IPS-20b (cell line): ENCODE measurements around the gene LBR.

Source experiments
- H3K27ac ChIP-seq: one replicate; pipeline ENCODE4 v1.5.1; 2013; ENCODE audit warnings: low read length
- H3K27me3 ChIP-seq: 2 replicates; pipeline ENCODE4 v1.6.1; 2013; ENCODE audit warnings: mild to moderate bottlenecking, low read length, inconsistent platforms; ENCODE audit not compliant: insufficient read depth
- H3K36me3 ChIP-seq: 2 replicates; pipeline ENCODE4 v1.6.1; 2013; ENCODE audit warnings: low read depth, mild to moderate bottlenecking, inconsistent platforms, low read length, moderate library complexity; ENCODE audit not compliant: insufficient read depth
- H3K4me1 ChIP-seq: 2 replicates; pipeline ENCODE4 v1.6.1; 2013; ENCODE audit warnings: mild to moderate bottlenecking, control low read depth, inconsistent platforms, low read length, moderate library complexity; ENCODE audit not compliant: insufficient read depth
- H3K4me3 ChIP-seq: 2 replicates; pipeline ENCODE4 v1.5.1; 2013; ENCODE audit warnings: mild to moderate bottlenecking, low read length, inconsistent platforms
- H3K9ac ChIP-seq: 2 replicates; pipeline ENCODE4 v1.6.1; 2013; ENCODE audit warnings: low read depth, mild to moderate bottlenecking, inconsistent platforms, low read length, moderate library complexity
- H3K9me3 ChIP-seq: 2 replicates; pipeline ENCODE4 v1.6.1; 2013; ENCODE audit warnings: mild to moderate bottlenecking, low read depth, low read length, inconsistent platforms; ENCODE audit not compliant: insufficient read depth

Gene LBR

GRCh38 chr1:225449261-225449660 is 21.4 kb upstream of the LBR start:
- no peak overlapping the region for H3K4me3 ChIP-seq
- H3K27me3 ChIP-seq = peaks cover 5% of the 10 kb centered on the region; the same call in 1 of the 2 replicates
- no peak overlapping the region for H3K9ac ChIP-seq
- no peaks in the 10 kb centered on the region for H3K36me3 ChIP-seq
- H3K4me1 ChIP-seq = peaks cover 23% of the 10 kb centered on the region
- H3K27ac ChIP-seq = no peak overlapping the region
- no peaks in the 10 kb centered on the region for H3K9me3 ChIP-seq

DNA sequence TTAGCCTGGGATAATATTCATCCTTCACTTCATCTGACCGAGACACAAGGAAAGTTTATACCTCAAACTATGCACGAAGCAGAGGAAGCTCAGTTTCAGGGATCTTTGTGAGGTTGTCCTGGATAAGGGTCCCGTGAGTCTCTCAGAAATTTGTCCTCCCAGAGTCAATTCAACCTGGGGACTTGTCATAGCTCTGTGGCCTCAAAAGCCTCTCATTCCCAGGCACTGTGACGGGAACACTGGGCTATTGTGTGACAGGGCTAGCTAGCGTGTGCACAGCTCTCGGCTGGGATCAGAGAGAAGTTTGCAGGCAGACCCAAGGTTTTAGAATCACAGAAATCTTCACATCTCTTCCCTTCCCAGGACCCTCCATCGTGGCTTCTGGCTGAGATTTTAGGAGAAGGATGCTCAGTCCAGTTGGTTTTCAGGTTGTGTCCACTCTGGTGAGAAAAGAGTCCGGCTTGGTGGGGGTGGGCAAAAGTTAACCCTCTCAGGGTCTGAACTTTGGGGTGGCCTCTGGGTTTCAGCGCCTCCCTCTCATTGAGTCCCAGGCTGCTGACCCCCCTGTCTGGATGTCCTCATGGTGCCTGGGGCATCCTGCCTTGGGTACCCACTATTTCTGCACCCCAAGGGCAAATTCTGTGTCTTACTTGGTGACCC is 20.4 kb upstream of the LBR start:
- Histone ChIP-seq H3K9ac (no peak overlapping the region), H3K27me3 (peaks cover 5% of the 10 kb centered on the region; the same call in 1 of the 2 replicates), H3K4me1 (peaks cover 23% of the 10 kb centered on the region), H3K27ac (no peak overlapping the region), H3K36me3 (no peaks in the 10 kb centered on the region), H3K9me3 (no peaks in the 10 kb centered on the region), H3K4me3 (no peak overlapping the region)

DNA sequence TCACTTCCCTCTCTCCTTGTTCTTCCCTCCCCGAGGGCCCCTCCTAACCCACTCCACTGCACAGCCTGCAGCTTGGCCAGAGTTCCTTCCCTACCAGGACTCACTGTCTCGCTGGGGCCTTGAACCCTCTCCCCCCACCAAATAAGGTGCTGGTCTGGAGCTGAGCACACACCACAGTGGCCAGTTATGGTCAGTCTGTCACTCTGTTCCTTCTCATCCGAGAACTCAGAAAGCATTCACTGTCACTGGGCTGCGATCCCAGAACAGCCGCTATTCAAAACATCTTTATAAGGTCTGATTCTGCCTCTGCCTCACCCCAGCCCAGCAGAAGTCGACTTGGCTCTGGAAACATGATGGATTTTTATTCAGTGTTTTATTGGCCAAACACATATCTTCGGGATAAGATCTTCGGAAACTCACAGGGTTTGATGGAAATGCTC is 19.8 kb upstream of the LBR start:
- Histone ChIP-seq H3K27ac (no peak overlapping the region), H3K36me3 (no peaks in the 10 kb centered on the region), H3K9me3 (no peaks in the 10 kb centered on the region), H3K9ac (no peak overlapping the region), H3K27me3 (peaks cover 5% of the 10 kb centered on the region; the same call in 1 of the 2 replicates), H3K4me3 (no peak overlapping the region), H3K4me1 (peaks cover 23% of the 10 kb centered on the region)

DNA sequence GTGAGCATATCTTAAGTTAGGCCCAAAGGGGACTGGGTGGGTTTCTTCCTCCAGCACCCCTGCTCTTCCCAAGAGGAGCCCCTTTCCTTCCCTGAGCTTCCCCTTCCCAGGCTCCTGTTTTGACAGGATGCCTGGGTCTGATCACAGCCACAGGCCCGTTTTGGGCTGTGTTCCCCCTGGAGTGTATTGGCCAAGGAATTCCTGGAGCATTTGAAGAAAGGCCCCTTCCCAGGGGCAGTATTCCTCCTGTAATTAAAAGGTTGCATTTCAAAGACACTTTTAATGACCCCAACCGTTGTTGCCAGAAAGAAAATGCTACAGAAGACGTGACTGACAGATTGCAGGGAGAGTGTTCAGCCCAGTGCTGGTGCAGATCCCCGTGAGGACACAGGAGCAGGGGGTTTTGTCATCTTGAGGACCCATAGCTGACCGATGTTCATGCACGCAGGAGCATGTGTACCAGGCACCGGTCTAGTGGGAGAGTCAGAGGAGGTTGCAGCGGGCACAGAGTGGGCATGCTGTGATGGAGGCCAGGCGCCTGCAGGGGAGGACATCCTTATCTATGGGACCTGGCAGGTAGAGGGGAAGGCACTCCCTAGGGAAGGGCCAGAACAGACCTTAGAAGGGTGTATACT is 19.3 kb upstream of the LBR start:
- H3K36me3 ChIP-seq = no peaks in the 10 kb centered on the region
- H3K4me1 ChIP-seq = peaks cover 23% of the 10 kb centered on the region
- peaks cover 5% of the 10 kb centered on the region; the same call in 1 of the 2 replicates for H3K27me3 ChIP-seq
- H3K4me3 ChIP-seq = no peak overlapping the region
- no peak overlapping the region for H3K27ac ChIP-seq
- H3K9ac ChIP-seq = no peak overlapping the region
- no peaks in the 10 kb centered on the region for H3K9me3 ChIP-seq

DNA sequence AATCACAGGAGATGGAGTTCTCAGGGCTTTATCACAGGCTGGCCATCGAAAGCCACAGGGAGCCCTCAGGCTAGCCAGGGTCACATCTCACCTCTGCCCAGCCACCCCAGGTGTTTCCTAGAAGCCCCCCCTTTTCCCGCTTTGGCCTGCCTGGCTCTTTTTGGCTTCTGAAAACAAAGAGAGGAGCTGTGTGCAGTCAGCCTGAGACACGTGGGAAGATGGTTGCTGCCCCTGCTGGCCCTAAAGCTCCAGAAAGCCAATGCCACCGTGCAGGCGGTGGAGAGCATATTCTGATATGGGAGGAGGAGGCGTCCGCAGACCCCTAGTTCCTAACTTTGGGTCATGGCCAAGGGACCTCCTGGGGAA is 18.7 kb upstream of the LBR start:
- 0 out of 2 replicates have a peak overlapping the region, but pooled peaks have one; percentile 22 for H3K9ac ChIP-seq
- no peaks in the 10 kb centered on the region for H3K9me3 ChIP-seq
- H3K4me3 ChIP-seq = no peak overlapping the region
- H3K4me1 ChIP-seq = peaks cover 23% of the 10 kb centered on the region
- peaks cover 5% of the 10 kb centered on the region; the same call in 1 of the 2 replicates for H3K27me3 ChIP-seq
- H3K36me3 ChIP-seq = no peaks in the 10 kb centered on the region
- no peak overlapping the region for H3K27ac ChIP-seq

- H3K9me3 ChIP-seq = no peaks in the 10 kb centered on the region
- 0 out of 2 replicates have a peak overlapping the region, but pooled peaks have one; percentile 22 for H3K9ac ChIP-seq
- peak overlapping the region; percentile 11; the same call in 1 of the 2 replicates for H3K4me3 ChIP-seq
- peaks cover 23% of the 10 kb centered on the region for H3K4me1 ChIP-seq
- H3K36me3 ChIP-seq = no peaks in the 10 kb centered on the region
- peaks cover 5% of the 10 kb centered on the region; the same call in 1 of the 2 replicates for H3K27me3 ChIP-seq
- H3K27ac ChIP-seq = no peak overlapping the region
Observed at GRCh38 chr1:225445639-225446594, 18.1 kb upstream of the LBR start.

DNA sequence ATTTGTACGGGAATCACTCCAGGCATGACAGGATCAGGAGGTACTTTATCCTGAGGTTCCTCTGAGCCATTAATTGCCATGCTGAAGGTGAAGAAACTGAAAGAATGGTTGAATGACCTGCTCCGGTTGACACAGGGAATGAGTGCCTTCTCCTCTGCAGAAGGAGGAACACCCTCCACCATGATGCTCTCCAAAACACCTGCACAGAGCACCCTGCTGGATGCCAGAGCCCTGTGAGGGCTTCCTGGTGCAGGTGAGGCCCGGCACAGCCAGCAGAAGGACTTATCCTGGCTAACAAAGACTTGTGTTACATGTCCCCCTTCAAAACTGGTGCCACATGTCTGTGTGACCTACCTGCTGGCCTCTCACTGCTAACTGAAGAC is 14.3 kb upstream of the LBR start:
- H3K36me3 ChIP-seq = no peaks in the 10 kb centered on the region
- no peak overlapping the region for H3K4me3 ChIP-seq
- no peaks in the 10 kb centered on the region for H3K9me3 ChIP-seq
- H3K9ac ChIP-seq = no peak overlapping the region
- no peak overlapping the region for H3K27ac ChIP-seq
- H3K27me3 ChIP-seq = no peaks in the 10 kb centered on the region
- H3K4me1 ChIP-seq = peaks cover 17% of the 10 kb centered on the region

DNA sequence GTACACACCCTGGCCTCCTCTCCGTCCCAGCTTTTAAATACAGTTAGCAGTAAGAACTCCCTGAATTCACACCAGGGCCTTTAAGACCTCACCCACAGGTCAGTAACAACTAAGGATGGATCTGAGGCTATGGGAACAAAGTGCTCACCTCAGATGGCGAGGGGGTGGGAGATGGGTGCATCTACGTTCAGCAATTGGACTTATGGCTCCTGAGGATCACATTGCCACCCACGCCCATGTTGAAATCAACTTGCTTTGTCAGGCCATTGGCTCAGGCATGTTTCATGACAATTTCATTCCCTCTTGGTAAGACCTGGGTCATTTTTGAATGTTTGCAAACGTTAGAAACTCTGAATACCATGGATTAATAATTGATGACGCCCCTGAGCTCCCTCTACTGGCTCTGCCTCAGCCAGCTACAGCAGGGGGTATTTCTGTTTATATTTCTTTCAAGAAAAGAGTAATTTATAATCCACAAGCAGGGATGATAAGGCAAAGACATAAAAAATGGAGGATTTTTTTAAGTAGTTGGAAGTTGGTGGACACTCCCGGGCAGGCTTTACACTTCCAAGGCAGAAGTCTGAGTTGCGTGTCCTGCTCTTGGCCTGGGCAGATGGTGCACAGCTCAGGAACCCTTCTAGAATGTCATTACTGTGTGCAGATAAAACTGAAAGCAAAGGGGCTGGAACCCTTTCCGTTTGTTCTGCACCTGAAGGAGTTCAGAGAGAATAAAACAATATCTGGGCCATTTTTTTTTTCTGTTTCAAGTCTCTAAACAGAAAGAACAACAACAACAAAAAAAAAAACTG is 13.7 kb upstream of the LBR start:
- Histone ChIP-seq H3K4me3 (no peak overlapping the region), H3K9me3 (no peaks in the 10 kb centered on the region), H3K36me3 (no peaks in the 10 kb centered on the region), H3K27ac (no peak overlapping the region), H3K4me1 (peaks cover 12% of the 10 kb centered on the region), H3K27me3 (no peaks in the 10 kb centered on the region), H3K9ac (no peak overlapping the region)

- H3K9me3 ChIP-seq = no peaks in the 10 kb centered on the region
- H3K4me3 ChIP-seq = no peak overlapping the region
- no peak overlapping the region for H3K9ac ChIP-seq
- no peaks in the 10 kb centered on the region for H3K27me3 ChIP-seq
- H3K27ac ChIP-seq = no peak overlapping the region
- H3K36me3 ChIP-seq = no peaks in the 10 kb centered on the region
- H3K4me1 ChIP-seq = peaks cover 3% of the 10 kb centered on the region; the same call in 1 of the 2 replicates
Observed at GRCh38 chr1:225440380-225441221, 12.8 kb upstream of the LBR start.

DNA sequence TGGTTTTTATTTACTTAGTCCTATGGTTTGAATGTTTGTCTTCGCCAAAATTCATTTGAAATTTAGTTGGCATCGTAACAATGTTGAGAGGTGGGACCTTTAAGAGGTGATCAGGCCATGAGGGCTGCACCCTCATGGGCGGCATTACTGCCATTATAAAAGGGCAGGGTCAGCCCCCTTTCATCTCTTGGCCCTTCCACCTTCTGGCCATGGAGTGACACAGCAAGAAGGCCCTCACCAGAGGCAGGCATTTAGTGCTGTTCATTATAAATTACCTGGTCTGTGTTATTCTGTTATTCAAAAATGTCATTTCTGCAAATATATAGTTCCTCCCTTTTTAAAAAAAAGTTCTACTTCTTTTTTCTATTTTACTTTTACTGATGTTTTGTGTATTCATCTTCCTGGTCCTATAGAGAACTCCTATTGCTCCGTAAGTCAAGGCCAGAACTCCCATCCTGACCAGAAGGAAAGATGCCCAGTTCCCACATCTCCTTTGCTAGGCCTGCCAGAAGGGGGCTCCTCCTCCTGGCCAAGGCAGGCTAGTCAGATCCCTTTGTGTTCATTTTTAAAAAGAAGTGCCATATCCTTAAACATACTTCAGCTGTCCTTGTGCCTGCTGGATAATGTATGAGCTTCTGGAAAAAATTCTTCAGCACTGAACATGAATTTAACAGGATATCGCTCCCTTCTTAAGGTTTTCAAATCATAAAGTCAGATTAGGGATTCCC is 10.0 kb upstream of the LBR start:
- H3K4me3 ChIP-seq = no peak overlapping the region
- no peak overlapping the region for H3K9ac ChIP-seq
- no peaks in the 10 kb centered on the region for H3K9me3 ChIP-seq
- no peaks in the 10 kb centered on the region for H3K4me1 ChIP-seq
- no peak overlapping the region for H3K27ac ChIP-seq
- H3K36me3 ChIP-seq = no peaks in the 10 kb centered on the region
- H3K27me3 ChIP-seq = no peaks in the 10 kb centered on the region
